Nephron progenitor cell (in vitro differentiated cells): ENCODE data around the gene MACROD2.

ENCODE experiments used
- DNase-seq: peaks from one replicate; pipeline ENCODE4 v3.0.0; 2021
- H3K27ac Mint-ChIP-seq: 2 replicates; pipeline ENCODE4 v1.8.0; 2021; ENCODE audit warnings: mild to moderate bottlenecking, moderate library complexity, mixed read lengths
- H3K27me3 Mint-ChIP-seq: 2 replicates; pipeline ENCODE4 v1.8.0; 2021; ENCODE audit warnings: mild to moderate bottlenecking, low read depth, mixed read lengths; ENCODE audit not compliant: poor library complexity
- H3K36me3 Mint-ChIP-seq: 2 replicates; pipeline ENCODE4 v1.8.0; 2021; ENCODE audit warnings: low read depth, mixed read lengths
- H3K4me1 Mint-ChIP-seq: 2 replicates; pipeline ENCODE4 v1.8.0; 2021; ENCODE audit warnings: mixed read lengths
- H3K4me3 Mint-ChIP-seq: 2 replicates; pipeline ENCODE4 v1.8.0; 2021; ENCODE audit warnings: mild to moderate bottlenecking, moderate library complexity, mixed read lengths
- H3K9me3 Mint-ChIP-seq: 2 replicates; pipeline ENCODE4 v1.8.0; 2021; ENCODE audit warnings: mild to moderate bottlenecking, moderate library complexity, mixed read lengths
- CTCF ChIP-seq: fragments of 200-600 bp; sonication (generic); IDR thresholded peaks from 2 replicates; pipeline ENCODE4 v1.5.0; 2021; ENCODE audit warnings: antibody characterized with exemption

The MACROD2 gene

GRCh38 chr20:15848995-15849610 is 1853.8 kb downstream of the MACROD2 start:
- Mint-ChIP-seq H3K4me3 (no peak overlapping the region), H3K27ac (no peak overlapping the region), H3K36me3 (no peaks in the 10 kb centered on the region), H3K9me3 (peaks cover 3% of the 10 kb centered on the region), H3K27me3 (peaks cover 3% of the 10 kb centered on the region), H3K4me1 (peaks cover 3% of the 10 kb centered on the region)
- no peak for TF ChIP-seq CTCF
- no peak for DNase-seq

GRCh38 chr20:15851576-15852215 is 1856.4 kb downstream of the MACROD2 start:
- Mint-ChIP-seq H3K27me3 (no peaks in the 10 kb centered on the region), H3K4me1 (peaks cover 11% of the 10 kb centered on the region), H3K36me3 (no peaks in the 10 kb centered on the region), H3K4me3 (no peak overlapping the region), H3K27ac (no peak overlapping the region), H3K9me3 (peaks cover 3% of the 10 kb centered on the region)
- DNase-seq: no peak
- TF ChIP-seq CTCF: no peak

GRCh38 chr20:15854911-15855310 is 1859.6 kb downstream of the MACROD2 start:
- Mint-ChIP-seq H3K27ac (no peak overlapping the region), H3K4me1 (peaks cover 20% of the 10 kb centered on the region), H3K9me3 (no peaks in the 10 kb centered on the region), H3K27me3 (peaks cover 4% of the 10 kb centered on the region), H3K4me3 (no peak overlapping the region), H3K36me3 (no peaks in the 10 kb centered on the region)
- no peak for TF ChIP-seq CTCF
- DNase-seq: no peak

GRCh38 chr20:15857173-15857784 is 1862.0 kb downstream of the MACROD2 start:
- no peak for DNase-seq

GRCh38 chr20:15859061-15859460 is 1863.7 kb downstream of the MACROD2 start:
- Mint-ChIP-seq H3K4me1 (peaks cover 22% of the 10 kb centered on the region), H3K4me3 (no peak overlapping the region), H3K27ac (no peak overlapping the region), H3K36me3 (no peaks in the 10 kb centered on the region), H3K9me3 (no peaks in the 10 kb centered on the region), H3K27me3 (peaks cover 6% of the 10 kb centered on the region)
- DNase-seq: no peak
- no peak for TF ChIP-seq CTCF

More at GRCh38 chr20:15857173-15857784, 1862.0 kb downstream of the MACROD2 start:
- Mint-ChIP-seq H3K4me1 (peaks cover 20% of the 10 kb centered on the region), H3K4me3 (no peak overlapping the region), H3K27me3 (peaks cover 6% of the 10 kb centered on the region), H3K36me3 (no peaks in the 10 kb centered on the region), H3K27ac (no peak overlapping the region), H3K9me3 (no peaks in the 10 kb centered on the region)
- TF ChIP-seq CTCF: no peak
